SK-N-SH treated with all-trans-retinoic acid at 6 μM for 48 hours (cell line): ENCODE measurements around the gene EDA2R.

Source experiments
- ATAC-seq: fragments of 200-7000 bp; cut with Tn5 transposase; 3 replicates; pipeline ENCODE4 v1.9.1; 2020; ENCODE audit warnings: mild to moderate bottlenecking, moderate library complexity
- ARNTL ChIP-seq: fragments of 450-650 bp; formaldehyde crosslinking; IDR thresholded peaks from 2 replicates; pipeline ENCODE4 v1.5.0; 2020; ENCODE audit warnings: low read depth, mild to moderate bottlenecking, moderate library complexity, borderline replicate concordance
- BACH2 ChIP-seq: fragments of 250-450 bp; sonication (Bioruptor Pico); IDR thresholded peaks from 2 replicates; pipeline ENCODE4 v1.9.0; 2021; ENCODE audit warnings: mild to moderate bottlenecking, borderline replicate concordance
- CSDC2 ChIP-seq: fragments of 250-450 bp; sonication (Bioruptor Pico); IDR thresholded peaks from 2 replicates; pipeline ENCODE4 v1.5.0; 2020; ENCODE audit warnings: mild to moderate bottlenecking, moderate library complexity
- ESRRG ChIP-seq: fragments of 250-450 bp; sonication (Bioruptor Pico); IDR thresholded peaks from 2 replicates; pipeline ENCODE4 v1.6.1; 2021; ENCODE audit warnings: mild to moderate bottlenecking
- GLIS3 ChIP-seq: fragments of 250-450 bp; sonication (Bioruptor Pico); IDR thresholded peaks from 2 replicates; pipeline ENCODE4 v1.5.0; 2020; ENCODE audit warnings: mild to moderate bottlenecking, moderate library complexity
- ISL1 ChIP-seq: fragments of 250-450 bp; sonication (Bioruptor Pico); IDR thresholded peaks from 2 replicates; pipeline ENCODE4 v2.1.2; 2022; ENCODE audit warnings: mild to moderate bottlenecking, moderate library complexity
- OSR1 ChIP-seq: fragments of 250-450 bp; sonication (Bioruptor Pico); IDR thresholded peaks from 2 replicates; pipeline ENCODE4 v1.8.0; 2022; ENCODE audit warnings: moderate library complexity, mild to moderate bottlenecking, inconsistent platforms
- PPARA ChIP-seq: fragments of 250-450 bp; sonication (Bioruptor Pico); IDR thresholded peaks from 2 replicates; pipeline ENCODE4 v1.5.0; 2020; ENCODE audit warnings: mild to moderate bottlenecking, borderline replicate concordance
- RARB ChIP-seq: fragments of 250-450 bp; sonication (Bioruptor Pico); IDR thresholded peaks from 2 replicates; pipeline ENCODE4 v1.8.0; 2021; ENCODE audit warnings: mild to moderate bottlenecking, moderate library complexity
- SNAI2 ChIP-seq: fragments of 250-450 bp; sonication (Bioruptor Pico); IDR thresholded peaks from 2 replicates; pipeline ENCODE4 v1.5.0; 2020; ENCODE audit warnings: mild to moderate bottlenecking, moderate library complexity
- TCF4 ChIP-seq: fragments of 250-450 bp; sonication (Bioruptor Pico); IDR thresholded peaks from 2 replicates; pipeline ENCODE4 v1.8.0; 2021; ENCODE audit warnings: mild to moderate bottlenecking, moderate library complexity, borderline replicate concordance
- TOX ChIP-seq: fragments of 250-450 bp; sonication (Bioruptor Pico); IDR thresholded peaks from 2 replicates; pipeline ENCODE4 v1.8.0; 2021; ENCODE audit warnings: mild to moderate bottlenecking, moderate library complexity, borderline replicate concordance
- ZC3H10 ChIP-seq: fragments of 250-450 bp; sonication (Bioruptor Pico); IDR thresholded peaks from 2 replicates; pipeline ENCODE4 v1.5.1; 2021; ENCODE audit warnings: mild to moderate bottlenecking, moderate library complexity
- ZFP3 ChIP-seq: fragments of 250-450 bp; sonication (Bioruptor Pico); IDR thresholded peaks from 2 replicates; pipeline ENCODE4 v1.5.0; 2020; ENCODE audit warnings: mild to moderate bottlenecking, moderate library complexity
- ZNF565 ChIP-seq: fragments of 450-650 bp; formaldehyde crosslinking; conservative IDR thresholded peaks from 2 replicates; pipeline ENCODE4 v1.5.0; 2020; ENCODE audit warnings: low read depth, mild to moderate bottlenecking, moderate library complexity
- ZNF70 ChIP-seq: fragments of 450-650 bp; formaldehyde crosslinking; IDR thresholded peaks from 2 replicates; pipeline ENCODE4 v1.5.0; 2020; ENCODE audit warnings: mild to moderate bottlenecking, moderate library complexity
- ZNF8 ChIP-seq: fragments of 450-650 bp; formaldehyde crosslinking; IDR thresholded peaks from 2 replicates; pipeline ENCODE4 v1.5.0; 2020; ENCODE audit warnings: mild to moderate bottlenecking, moderate library complexity
- TF ChIP-seq, protein P1 (sequence below): fragments of 250-450 bp; sonication (Bioruptor Pico); IDR thresholded peaks from 2 replicates; pipeline ENCODE4 v1.5.1; 2020; ENCODE audit warnings: low read depth, mild to moderate bottlenecking, moderate library complexity
- TF ChIP-seq, protein P2 (sequence below): fragments of 250-450 bp; sonication (Bioruptor Pico); IDR thresholded peaks from 2 replicates; pipeline ENCODE4 v1.5.1; 2021; ENCODE audit warnings: mild to moderate bottlenecking, moderate library complexity
- TF ChIP-seq, protein P3 (sequence below): fragments of 250-450 bp; sonication (Bioruptor Pico); IDR thresholded peaks from 2 replicates; pipeline ENCODE4 v1.5.0; 2020; ENCODE audit warnings: mild to moderate bottlenecking, moderate library complexity
- TF ChIP-seq, protein P4 (sequence below): fragments of 250-450 bp; sonication (Bioruptor Pico); IDR thresholded peaks from 2 replicates; pipeline ENCODE4 v1.8.0; 2021; ENCODE audit warnings: low read depth, mild to moderate bottlenecking, moderate library complexity, borderline replicate concordance
- TF ChIP-seq, protein P5 (sequence below): fragments of 250-450 bp; sonication (Bioruptor Pico); IDR thresholded peaks from 2 replicates; pipeline ENCODE4 v1.8.0; 2020; ENCODE audit warnings: mild to moderate bottlenecking, moderate library complexity, borderline replicate concordance

EDA2R gene

DNA sequence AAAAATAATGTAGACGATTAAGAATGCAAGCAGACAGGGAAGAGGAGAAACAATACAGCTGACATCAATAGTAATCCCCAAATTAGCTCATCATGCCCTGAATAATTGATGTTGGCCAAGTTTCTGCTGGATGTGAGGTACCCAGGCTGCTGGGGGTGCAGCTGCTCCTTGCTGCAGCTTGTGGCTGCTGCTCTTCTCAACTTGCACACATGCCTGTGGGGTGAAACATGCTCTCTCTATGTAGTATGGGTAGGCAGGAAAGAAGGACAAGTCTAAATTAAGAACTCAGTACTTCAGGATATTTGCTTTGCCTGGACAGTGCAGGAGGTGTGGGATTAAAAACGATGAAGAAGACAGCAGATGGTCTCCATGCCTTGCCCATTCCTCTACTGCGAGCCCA is 16.7 kb downstream of the EDA2R start:
- no peak for TF ChIP-seq ARNTL
- TF ChIP-seq, protein P1, sequence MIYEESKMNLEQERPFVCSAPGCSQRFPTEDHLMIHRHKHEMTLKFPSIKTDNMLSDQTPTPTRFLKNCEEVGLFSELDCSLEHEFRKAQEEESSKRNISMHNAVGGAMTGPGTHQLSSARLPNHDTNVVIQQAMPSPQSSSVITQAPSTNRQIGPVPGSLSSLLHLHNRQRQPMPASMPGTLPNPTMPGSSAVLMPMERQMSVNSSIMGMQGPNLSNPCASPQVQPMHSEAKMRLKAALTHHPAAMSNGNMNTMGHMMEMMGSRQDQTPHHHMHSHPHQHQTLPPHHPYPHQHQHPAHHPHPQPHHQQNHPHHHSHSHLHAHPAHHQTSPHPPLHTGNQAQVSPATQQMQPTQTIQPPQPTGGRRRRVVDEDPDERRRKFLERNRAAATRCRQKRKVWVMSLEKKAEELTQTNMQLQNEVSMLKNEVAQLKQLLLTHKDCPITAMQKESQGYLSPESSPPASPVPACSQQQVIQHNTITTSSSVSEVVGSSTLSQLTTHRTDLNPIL: no peak
- TF ChIP-seq GLIS3: no peak
- TF ChIP-seq, protein P2, sequence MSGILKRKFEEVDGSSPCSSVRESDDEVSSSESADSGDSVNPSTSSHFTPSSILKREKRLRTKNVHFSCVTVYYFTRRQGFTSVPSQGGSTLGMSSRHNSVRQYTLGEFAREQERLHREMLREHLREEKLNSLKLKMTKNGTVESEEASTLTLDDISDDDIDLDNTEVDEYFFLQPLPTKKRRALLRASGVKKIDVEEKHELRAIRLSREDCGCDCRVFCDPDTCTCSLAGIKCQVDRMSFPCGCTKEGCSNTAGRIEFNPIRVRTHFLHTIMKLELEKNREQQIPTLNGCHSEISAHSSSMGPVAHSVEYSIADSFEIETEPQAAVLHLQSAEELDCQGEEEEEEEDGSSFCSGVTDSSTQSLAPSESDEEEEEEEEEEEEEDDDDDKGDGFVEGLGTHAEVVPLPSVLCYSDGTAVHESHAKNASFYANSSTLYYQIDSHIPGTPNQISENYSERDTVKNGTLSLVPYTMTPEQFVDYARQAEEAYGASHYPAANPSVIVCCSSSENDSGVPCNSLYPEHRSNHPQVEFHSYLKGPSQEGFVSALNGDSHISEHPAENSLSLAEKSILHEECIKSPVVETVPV (CRISPR knock-in tag): no peak
- TF ChIP-seq ZNF8 (CRISPR knock-in tag): no peak
- TF ChIP-seq OSR1 (CRISPR knock-in tag): no peak
- TF ChIP-seq ZFP3 (CRISPR knock-in tag): no peak
- no peak for TF ChIP-seq TOX (CRISPR knock-in tag)
- TF ChIP-seq RARB (CRISPR knock-in tag): no peak
- TF ChIP-seq, protein P3, sequence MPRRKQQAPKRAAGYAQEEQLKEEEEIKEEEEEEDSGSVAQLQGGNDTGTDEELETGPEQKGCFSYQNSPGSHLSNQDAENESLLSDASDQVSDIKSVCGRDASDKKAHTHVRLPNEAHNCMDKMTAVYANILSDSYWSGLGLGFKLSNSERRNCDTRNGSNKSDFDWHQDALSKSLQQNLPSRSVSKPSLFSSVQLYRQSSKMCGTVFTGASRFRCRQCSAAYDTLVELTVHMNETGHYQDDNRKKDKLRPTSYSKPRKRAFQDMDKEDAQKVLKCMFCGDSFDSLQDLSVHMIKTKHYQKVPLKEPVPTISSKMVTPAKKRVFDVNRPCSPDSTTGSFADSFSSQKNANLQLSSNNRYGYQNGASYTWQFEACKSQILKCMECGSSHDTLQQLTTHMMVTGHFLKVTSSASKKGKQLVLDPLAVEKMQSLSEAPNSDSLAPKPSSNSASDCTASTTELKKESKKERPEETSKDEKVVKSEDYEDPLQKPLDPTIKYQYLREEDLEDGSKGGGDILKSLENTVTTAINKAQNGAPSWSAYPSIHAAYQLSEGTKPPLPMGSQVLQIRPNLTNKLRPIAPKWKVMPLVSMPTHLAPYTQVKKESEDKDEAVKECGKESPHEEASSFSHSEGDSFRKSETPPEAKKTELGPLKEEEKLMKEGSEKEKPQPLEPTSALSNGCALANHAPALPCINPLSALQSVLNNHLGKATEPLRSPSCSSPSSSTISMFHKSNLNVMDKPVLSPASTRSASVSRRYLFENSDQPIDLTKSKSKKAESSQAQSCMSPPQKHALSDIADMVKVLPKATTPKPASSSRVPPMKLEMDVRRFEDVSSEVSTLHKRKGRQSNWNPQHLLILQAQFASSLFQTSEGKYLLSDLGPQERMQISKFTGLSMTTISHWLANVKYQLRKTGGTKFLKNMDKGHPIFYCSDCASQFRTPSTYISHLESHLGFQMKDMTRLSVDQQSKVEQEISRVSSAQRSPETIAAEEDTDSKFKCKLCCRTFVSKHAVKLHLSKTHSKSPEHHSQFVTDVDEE (CRISPR knock-in tag): no peak
- TF ChIP-seq CSDC2 (CRISPR knock-in tag): no peak
- no peak for TF ChIP-seq ZNF565
- no peak for TF ChIP-seq ZNF70 (CRISPR knock-in tag)
- TF ChIP-seq, protein P4, sequence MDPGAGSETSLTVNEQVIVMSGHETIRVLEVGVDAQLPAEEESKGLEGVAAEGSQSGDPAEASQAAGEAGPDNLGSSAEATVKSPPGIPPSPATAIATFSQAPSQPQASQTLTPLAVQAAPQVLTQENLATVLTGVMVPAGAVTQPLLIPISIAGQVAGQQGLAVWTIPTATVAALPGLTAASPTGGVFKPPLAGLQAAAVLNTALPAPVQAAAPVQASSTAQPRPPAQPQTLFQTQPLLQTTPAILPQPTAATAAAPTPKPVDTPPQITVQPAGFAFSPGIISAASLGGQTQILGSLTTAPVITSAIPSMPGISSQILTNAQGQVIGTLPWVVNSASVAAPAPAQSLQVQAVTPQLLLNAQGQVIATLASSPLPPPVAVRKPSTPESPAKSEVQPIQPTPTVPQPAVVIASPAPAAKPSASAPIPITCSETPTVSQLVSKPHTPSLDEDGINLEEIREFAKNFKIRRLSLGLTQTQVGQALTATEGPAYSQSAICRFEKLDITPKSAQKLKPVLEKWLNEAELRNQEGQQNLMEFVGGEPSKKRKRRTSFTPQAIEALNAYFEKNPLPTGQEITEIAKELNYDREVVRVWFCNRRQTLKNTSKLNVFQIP (CRISPR knock-in tag): no peak
- no peak for TF ChIP-seq PPARA
- no peak for TF ChIP-seq ZC3H10
- TF ChIP-seq SNAI2: no peak
- no peak for TF ChIP-seq ESRRG
- TF ChIP-seq ISL1 (CRISPR knock-in tag): no peak
- no peak for ATAC-seq

DNA sequence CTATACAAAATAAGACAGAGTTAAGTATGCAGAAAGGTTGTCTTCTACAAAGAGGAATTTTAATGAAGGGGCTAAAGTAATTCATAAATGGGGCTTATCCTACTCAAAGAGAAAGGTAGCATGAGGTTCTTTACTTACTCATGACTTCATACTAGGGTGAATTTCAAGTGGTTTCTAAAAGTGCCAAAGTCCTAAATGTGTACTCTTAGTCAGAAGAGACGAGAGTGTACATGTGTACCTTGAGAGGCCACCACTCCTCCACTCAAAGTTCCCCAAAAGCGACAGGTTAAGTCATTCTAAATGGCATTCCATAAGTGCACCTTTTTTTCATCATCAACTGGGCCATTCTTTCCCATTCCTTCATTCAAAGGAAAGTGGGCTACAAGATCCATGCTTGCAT is 21.9 kb downstream of the EDA2R start:
- TF ChIP-seq, protein P3 (CRISPR knock-in tag): no peak
- TF ChIP-seq BACH2 (CRISPR knock-in tag): no peak
- no peak for TF ChIP-seq ZFP3 (CRISPR knock-in tag)
- no peak for TF ChIP-seq ARNTL
- no peak for TF ChIP-seq TOX (CRISPR knock-in tag)
- TF ChIP-seq, protein P1: no peak
- no peak for TF ChIP-seq ZC3H10
- TF ChIP-seq TCF4 (CRISPR knock-in tag): no peak
- no peak for TF ChIP-seq RARB (CRISPR knock-in tag)
- no peak for TF ChIP-seq GLIS3
- no peak for TF ChIP-seq PPARA
- TF ChIP-seq, protein P5, sequence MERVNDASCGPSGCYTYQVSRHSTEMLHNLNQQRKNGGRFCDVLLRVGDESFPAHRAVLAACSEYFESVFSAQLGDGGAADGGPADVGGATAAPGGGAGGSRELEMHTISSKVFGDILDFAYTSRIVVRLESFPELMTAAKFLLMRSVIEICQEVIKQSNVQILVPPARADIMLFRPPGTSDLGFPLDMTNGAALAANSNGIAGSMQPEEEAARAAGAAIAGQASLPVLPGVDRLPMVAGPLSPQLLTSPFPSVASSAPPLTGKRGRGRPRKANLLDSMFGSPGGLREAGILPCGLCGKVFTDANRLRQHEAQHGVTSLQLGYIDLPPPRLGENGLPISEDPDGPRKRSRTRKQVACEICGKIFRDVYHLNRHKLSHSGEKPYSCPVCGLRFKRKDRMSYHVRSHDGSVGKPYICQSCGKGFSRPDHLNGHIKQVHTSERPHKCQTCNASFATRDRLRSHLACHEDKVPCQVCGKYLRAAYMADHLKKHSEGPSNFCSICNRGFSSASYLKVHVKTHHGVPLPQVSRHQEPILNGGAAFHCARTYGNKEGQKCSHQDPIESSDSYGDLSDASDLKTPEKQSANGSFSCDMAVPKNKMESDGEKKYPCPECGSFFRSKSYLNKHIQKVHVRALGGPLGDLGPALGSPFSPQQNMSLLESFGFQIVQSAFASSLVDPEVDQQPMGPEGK (CRISPR knock-in tag): no peak
- TF ChIP-seq ZNF565: no peak
- ATAC-seq: no peak
